HT-29 (cell line): Measurements from ENCODE around the gene DCHS2. TPM values are rescaled to one million over a fixed set of nuclear protein-coding genes. Genes with fewer than 3 reads are reported as not detected.

Experiments
- DNase-seq: peaks from one replicate; pipeline ENCODE4 v3.0.0-alpha.2; 2015; ENCODE audit warnings: low spot score
- total RNA-seq: library from RNA; depleted of rRNA; stranded (reverse); fragments of >200 nt; shearing (Covaris generic); gene quantifications from 2 replicates; pipeline ENCODE4 v1.2.3, GENCODE V29; 2014

Gene DCHS2
- total RNA-seq, 1 experiment from 2014 or later: not detected

DNA sequence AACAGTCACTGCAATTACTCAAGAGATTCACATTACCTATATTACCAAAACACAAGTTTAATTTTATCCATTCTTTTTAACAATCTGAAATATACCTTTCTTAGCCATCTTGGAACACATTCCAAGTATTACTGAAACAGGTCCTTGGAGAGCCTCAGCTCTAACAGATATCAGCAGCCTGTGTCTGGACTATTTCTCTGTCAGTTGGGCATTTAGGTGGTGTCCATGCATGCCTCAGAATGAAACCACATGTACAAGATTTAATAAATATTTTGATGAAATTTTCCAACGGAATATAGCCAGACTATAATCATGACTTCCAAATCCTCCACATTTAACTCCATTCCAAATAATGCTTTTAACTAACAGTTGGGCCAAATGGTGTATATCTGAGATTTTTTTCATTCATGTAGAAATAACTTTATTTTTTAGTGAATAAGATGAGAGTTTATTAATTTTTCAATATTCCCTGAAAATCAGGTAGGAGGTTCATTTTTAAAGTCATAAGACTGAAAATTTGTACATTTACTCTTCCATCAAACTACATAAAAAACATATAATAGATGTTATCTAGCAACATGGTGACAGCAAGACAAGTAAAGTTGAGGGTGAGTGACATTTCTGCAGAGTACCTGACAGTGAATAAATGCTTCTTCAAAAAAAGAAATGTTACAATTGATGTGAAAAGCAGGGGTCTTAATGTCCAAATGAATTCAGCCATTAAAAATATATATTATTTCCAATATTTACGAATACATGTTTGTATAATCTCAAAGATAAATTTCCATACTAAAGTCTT lies 174.2 kb downstream of the DCHS2 start:
- no peak for DNase-seq

DNA sequence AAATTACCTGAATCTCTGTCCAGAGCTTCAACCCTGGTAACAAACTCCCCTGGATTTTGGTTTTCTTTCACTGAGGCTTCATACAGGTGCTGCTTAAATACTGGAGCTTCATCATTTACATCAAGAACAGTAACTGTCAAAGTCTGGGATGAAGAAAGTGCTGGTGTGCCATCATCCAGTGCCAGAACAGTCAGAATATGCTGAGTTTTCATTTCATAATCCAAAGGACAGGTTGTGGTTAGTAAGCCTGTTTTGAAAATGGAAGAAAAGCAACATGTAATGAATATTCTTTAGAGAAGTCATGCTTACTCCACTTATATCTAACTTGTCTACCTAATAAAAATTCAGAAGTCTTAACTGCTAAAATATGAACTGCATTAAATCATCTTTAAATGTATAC lies 175.9 kb downstream of the DCHS2 start:
- DNase-seq: no peak

- peak; percentile 16 for DNase-seq
These were observed 177.4 kb downstream of the DCHS2 start for GRCh38 chr4:154314248-154314647.

DNA sequence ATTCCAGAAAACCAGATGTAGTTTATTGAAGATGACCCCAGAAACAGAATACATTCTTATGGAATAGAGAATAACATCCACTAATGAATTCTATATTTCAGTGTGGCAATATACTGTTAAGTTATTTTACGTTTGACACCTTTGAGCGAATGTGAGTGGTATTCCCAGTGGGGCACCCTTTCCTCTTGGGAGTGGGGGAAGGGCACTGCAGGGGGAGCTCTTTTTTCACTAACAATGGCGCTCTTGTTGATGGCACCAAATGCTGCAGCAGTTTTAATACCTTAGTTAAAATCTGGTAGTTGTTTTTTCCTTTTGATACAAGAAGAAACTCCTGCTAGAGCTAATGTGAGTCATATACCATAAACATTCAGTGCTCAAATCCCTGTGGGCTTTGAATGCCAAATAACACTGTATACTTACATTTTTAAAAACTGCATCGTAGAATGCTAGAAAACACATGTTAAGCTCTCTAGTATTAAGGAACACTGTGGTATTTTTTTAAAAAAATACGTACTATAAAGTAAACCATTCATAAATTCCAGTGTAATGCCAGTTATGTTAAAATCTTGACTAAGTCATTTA lies 178.5 kb downstream of the DCHS2 start:
- no peak for DNase-seq

- DNase-seq: no peak
These were observed 179.4 kb downstream of the DCHS2 start for GRCh38 chr4:154312246-154312645.

GRCh38 chr4:154310578-154310977 lies 181.0 kb downstream of the DCHS2 start:
- DNase-seq: no peak

GRCh38 chr4:154308207-154308606 lies 183.4 kb downstream of the DCHS2 start:
- no peak for DNase-seq

DNA sequence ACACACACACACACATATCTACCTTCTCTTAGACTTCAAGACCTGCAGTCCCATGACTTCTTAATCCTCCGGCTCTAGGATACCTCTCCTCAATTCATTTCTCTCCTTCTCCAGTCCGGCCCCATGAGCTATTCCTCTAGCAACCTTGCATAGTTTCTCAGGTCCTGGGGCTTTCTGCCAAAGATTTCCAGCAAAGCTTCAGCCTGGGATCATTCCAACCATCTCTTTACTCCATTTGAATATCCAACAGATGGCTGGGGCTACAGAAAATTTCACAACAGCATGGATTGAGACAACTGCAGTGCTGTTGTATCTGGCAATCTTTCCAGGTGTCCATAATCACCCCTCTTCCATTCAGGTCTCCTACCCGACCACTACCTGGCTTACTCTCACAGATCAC lies 184.1 kb downstream of the DCHS2 start:
- no peak for DNase-seq

DNA sequence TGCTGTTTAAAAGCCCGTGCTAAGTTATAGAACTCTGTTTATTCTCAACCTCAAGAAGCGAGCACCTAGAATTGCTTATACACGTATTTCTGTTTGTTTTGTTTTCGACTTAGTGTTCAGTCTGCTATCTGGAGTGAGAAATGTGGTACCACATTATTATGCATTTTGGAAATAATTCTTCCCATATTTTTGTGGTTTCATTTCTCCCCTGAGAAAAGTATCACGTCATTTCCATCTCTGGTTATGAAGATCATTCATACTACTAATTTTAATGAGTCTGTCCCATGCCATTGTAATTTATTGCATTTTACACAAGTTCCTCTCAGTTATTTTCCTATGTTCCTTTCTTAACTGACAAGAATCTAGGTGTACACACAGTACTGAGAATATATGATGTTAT lies 186.0 kb downstream of the DCHS2 start:
- no peak for DNase-seq

DNA sequence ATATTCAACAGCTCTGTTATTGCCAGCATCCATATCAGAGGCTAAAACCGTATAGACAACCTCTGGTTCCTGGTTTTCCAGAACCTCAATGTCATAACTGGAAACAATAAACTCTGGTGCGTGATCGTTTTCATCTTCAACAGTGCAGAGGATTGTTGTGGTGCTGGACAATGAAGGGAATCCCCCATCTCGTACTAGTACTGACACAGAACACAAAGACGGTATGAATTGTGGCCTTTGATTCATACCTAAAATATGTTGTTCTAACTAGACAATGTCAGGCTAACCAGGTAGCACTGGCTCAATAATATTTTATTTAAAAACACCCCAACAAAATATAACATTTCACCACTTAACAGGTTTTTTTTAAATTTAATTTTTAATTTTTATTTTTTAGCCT lies 186.9 kb downstream of the DCHS2 start:
- no peak for DNase-seq

- DNase-seq: no peak
These were observed 196.8 kb downstream of the DCHS2 start for GRCh38 chr4:154294652-154295350.

DNA sequence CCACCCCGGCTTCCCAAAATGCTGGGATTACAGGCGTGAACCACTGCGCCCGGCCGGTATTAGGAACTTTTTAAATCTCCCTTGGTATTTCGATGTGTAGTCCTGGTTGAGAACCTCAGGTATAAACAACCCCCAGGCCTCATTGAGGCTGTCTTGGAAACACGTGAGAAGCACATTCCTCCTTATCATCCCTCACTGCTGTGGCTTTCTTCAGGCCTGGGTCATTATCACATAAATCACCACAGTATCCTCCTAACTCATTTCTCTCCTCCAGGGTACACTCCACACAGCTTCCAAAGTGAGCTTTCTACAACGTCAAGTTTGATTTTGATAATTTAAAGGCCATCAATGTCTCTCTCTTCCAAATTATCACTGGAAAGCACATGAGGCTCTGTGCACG lies 198.2 kb downstream of the DCHS2 start:
- DNase-seq: no peak

DNA sequence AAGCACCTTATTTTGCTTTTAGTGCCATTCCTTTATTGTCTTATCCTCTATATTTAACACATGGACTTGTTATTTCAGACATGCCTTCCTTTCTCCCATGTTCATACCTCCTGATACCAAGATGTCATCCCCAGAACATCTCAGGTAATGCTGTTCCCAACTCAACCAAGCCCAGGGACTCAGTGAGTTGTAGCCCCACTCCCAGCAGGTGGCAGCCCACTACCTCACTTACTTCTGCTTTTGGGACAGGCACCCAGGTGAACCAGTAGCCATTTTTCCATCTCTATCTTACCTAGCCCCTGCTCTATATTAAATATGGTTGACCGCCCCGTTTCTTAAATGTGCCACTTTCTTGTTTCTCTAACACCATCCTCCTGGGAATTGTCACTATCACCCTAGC lies 199.0 kb downstream of the DCHS2 start:
- DNase-seq: no peak

GRCh38 chr4:154277172-154277571 lies 214.4 kb downstream of the DCHS2 start:
- DNase-seq: no peak

- no peak for DNase-seq
These were observed 215.1 kb downstream of the DCHS2 start for GRCh38 chr4:154276496-154276895.

DNA sequence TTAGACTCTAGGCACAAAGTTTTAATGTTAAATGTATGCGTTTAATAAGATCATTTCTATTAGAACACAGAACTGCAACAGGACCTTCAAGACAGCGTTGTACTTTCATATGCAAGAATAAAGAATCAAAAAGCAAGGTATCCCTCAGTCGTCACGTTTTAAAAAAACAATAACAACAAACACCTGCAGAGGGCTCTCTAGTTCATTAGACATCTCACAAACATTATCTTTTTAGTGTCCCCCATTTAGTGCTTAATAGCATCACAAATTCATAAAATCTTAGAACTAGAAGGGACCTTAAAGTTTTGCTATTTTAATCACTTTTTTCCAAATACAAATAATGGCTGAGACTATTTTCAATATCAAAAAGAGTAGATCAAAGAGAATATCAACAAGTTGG lies 236.6 kb downstream of the DCHS2 start:
- peak; percentile 11 for DNase-seq

- no peak for DNase-seq
These were observed 257.0 kb downstream of the DCHS2 start for GRCh38 chr4:154234576-154234975.

GRCh38 chr4:154231806-154232478 lies 259.7 kb downstream of the DCHS2 start:
- no peak for DNase-seq

DNA sequence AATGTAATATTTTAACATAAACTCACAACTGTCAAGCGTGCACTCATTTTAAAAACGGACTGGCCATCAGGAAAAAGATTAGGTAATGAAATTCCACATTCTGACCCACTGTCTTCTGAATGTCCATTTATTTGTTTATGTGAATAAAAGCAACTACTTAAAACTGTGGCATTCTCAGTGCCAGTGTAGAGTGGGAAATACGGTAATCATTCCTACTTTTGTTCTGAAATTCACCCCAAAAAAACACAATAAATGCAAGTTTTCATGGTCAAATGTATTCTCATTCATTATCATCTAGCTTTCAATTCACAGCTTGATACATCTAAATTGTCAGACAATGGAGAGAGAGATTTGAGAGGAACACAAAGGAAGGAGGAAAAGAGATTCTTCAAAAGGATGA lies 260.9 kb downstream of the DCHS2 start:
- no peak for DNase-seq

- DNase-seq: no peak
These were observed 261.5 kb downstream of the DCHS2 start for GRCh38 chr4:154230091-154230490.

GRCh38 chr4:154222875-154223274 lies 268.7 kb downstream of the DCHS2 start:
- no peak for DNase-seq

- no peak for DNase-seq
These were observed 273.5 kb downstream of the DCHS2 start for GRCh38 chr4:154218051-154218450.
